MCF 10A (cell line): ENCODE results near the gene CNP. TPM values are rescaled to one million over a fixed set of nuclear protein-coding genes. Genes with fewer than 3 reads are reported as not detected.

Experiments
- BruUV-seq: library from RNA; stranded (reverse); fragments of 400-500 nt; replicated peaks from 2 replicates; lab custom pipeline; 2021; lab: Mats Ljungman, UMichigan
- CTCF ChIA-PET: fragments of 300-600 bp; sonication (Branson Sonifier 250); formaldehyde crosslinking; extraction: SDS; loops from one replicate; lab custom pipeline; 2021; ENCODE audit warnings: antibody characterized with exemption, inconsistent platforms; lab: Yijun Ruan, JAX
- POLR2A ChIA-PET: fragments of 300-600, 350-650 bp; sonication (Branson Sonifier 250); formaldehyde crosslinking; extraction: SDS; loops from one replicate; lab custom pipeline; 2020; ENCODE audit warnings: antibody characterized with exemption, inconsistent platforms; lab: Yijun Ruan, JAX
- DNase-seq: peaks from one replicate; pipeline ENCODE4 v3.0.0-alpha.2; 2018; ENCODE audit not compliant: unreplicated experiment
- H3K27ac Mint-ChIP-seq: one replicate; pipeline ENCODE4 v1.8.0; 2022; ENCODE audit warnings: mild to moderate bottlenecking, low read depth, mixed read lengths; ENCODE audit not compliant: unreplicated experiment
- H3K27me3 Mint-ChIP-seq: one replicate; pipeline ENCODE4 v1.8.0; 2022; ENCODE audit warnings: mixed read lengths; ENCODE audit not compliant: insufficient read depth, unreplicated experiment
- H3K36me3 Mint-ChIP-seq: one replicate; pipeline ENCODE4 v1.8.0; 2022; ENCODE audit warnings: mild to moderate bottlenecking, moderate library complexity, mixed read lengths; ENCODE audit not compliant: insufficient read depth, unreplicated experiment
- H3K4me1 Mint-ChIP-seq: one replicate; pipeline ENCODE4 v1.8.0; 2022; ENCODE audit warnings: mixed read lengths; ENCODE audit not compliant: insufficient read depth, unreplicated experiment
- H3K4me3 Mint-ChIP-seq: one replicate; pipeline ENCODE4 v1.8.0; 2022; ENCODE audit warnings: mild to moderate bottlenecking, moderate library complexity, mixed read lengths; ENCODE audit not compliant: unreplicated experiment
- H3K9me3 Mint-ChIP-seq: one replicate; pipeline ENCODE4 v1.8.0; 2022; ENCODE audit warnings: mixed read lengths; ENCODE audit not compliant: unreplicated experiment
- CTCF ChIP-seq: fragments of 200-600 bp; IDR thresholded peaks from one replicate; pipeline ENCODE4 v1.8.0; 2022; ENCODE audit warnings: antibody characterized with exemption, mild to moderate bottlenecking; ENCODE audit not compliant: unreplicated experiment
- intact Hi-C: fragments of 100-400 bp; cut with micrococcal nuclease; formaldehyde crosslinking; loops from 2 replicates; pipeline ENCODE4 v1.14.1; 2022
- total RNA-seq: library from RNA; stranded (reverse); gene quantifications from 2 replicates; pipeline ENCODE4 v1.2.3, GENCODE V29; 2022

CNP gene
- total RNA-seq, 1 experiment from 2014 or later = 46.2 TPM

GRCh38 chr17:41957869-41958439, 8.6 kb upstream of the CNP start:
- Mint-ChIP-seq H3K27ac (no peak overlapping the region), H3K9me3 (no peaks in the 10 kb centered on the region), H3K36me3 (no peaks in the 10 kb centered on the region), H3K4me3 (no peak overlapping the region), H3K27me3 (no peaks in the 10 kb centered on the region), H3K4me1 (no peaks in the 10 kb centered on the region)
- no peak for DNase-seq
- intact Hi-C loops = loop anchor here (2.0 kb wide), 1 partner anchor 147 kb away; the partner anchor contains the start of gene P3H4
- no TSS peak for BruUV-seq
- no peak for TF ChIP-seq CTCF
- CTCF ChIA-PET = interaction anchor here (0.6 to 2.7 kb wide), 3 partner anchors 28 to 571 kb away, joined by 3 to 8 read pairs (median 3); partner anchors contain the start of gene ODAD4
- POLR2A ChIA-PET = interaction anchor here (1.0 to 2.1 kb wide), 2 partner anchors 11 to 28 kb away, joined by 3 to 6 read pairs; partner anchors contain the start of gene ODAD4

- CTCF ChIA-PET = interaction anchor here (0.5 to 2.7 kb wide), 9 partner anchors 14 to 161 kb away, joined by 3 to 8 read pairs (median 3); partner anchors contain the start of gene ODAD4
Measured at GRCh38 chr17:41959030-41959335, 7.6 kb upstream of the CNP start.

GRCh38 chr17:41959336-41960095, 7.1 kb upstream of the CNP start:
- POLR2A ChIA-PET = interaction anchor here (0.6 to 1.2 kb wide), 5 partner anchors 13 to 149 kb away, joined by 3 to 5 read pairs (median 3); partner anchors contain the start of gene ACLY

More at GRCh38 chr17:41959030-41959335, 7.6 kb upstream of the CNP start:
- Mint-ChIP-seq H3K36me3 (no peaks in the 10 kb centered on the region), H3K27me3 (no peaks in the 10 kb centered on the region), H3K4me1 (no peaks in the 10 kb centered on the region), H3K9me3 (no peaks in the 10 kb centered on the region), H3K27ac (no peak overlapping the region), H3K4me3 (no peak overlapping the region)
- BruUV-seq = no TSS peak
- no peak for DNase-seq
- no peak for TF ChIP-seq CTCF
- POLR2A ChIA-PET = interaction anchor here (0.6 to 2.1 kb wide), 3 partner anchors 29 to 148 kb away, joined by 3 to 6 read pairs (median 3); partner anchors contain the start of gene ODAD4
- intact Hi-C loops = loop anchor here (1.0 to 2.0 kb wide), 2 partner anchors 148 to 221 kb away; partner anchors contain the start of gene P3H4

More at GRCh38 chr17:41959336-41960095, 7.1 kb upstream of the CNP start:
- H3K27me3 Mint-ChIP-seq = no peaks in the 10 kb centered on the region
- DNase-seq = peak; percentile 55
- peak; percentile 44 for TF ChIP-seq CTCF
- BruUV-seq = no TSS peak
- H3K4me3 Mint-ChIP-seq = no peak overlapping the region
- no peaks in the 10 kb centered on the region for H3K4me1 Mint-ChIP-seq
- no peaks in the 10 kb centered on the region for H3K36me3 Mint-ChIP-seq
- intact Hi-C loops = loop anchor here (1.0 to 2.0 kb wide), 2 partner anchors 149 to 221 kb away; partner anchors contain the start of gene P3H4
- CTCF ChIA-PET = interaction anchor here (0.6 to 2.7 kb wide), 9 partner anchors 14 to 222 kb away, joined by 3 to 8 read pairs (median 4); partner anchors contain the start of gene ODAD4
- no peaks in the 10 kb centered on the region for H3K9me3 Mint-ChIP-seq
- peak overlapping the region; percentile 16 for H3K27ac Mint-ChIP-seq
